Prostate gland (tissue), 2 donors: Measurements from ENCODE around the gene BTBD9.

ENCODE experiments used
- CTCF ChIP-seq, 4 experiments: fragments of 200-600 bp in 2 of 4; fragments of 450-650 bp in 2 of 4; sonication (generic) in 2 of 4; IDR thresholded peaks; 1 replicate in 3 of 4; 2 replicates in 1 of 4; pipeline ENCODE4 v1.5.1; 2016 to 2019; ENCODE audit warnings: antibody characterized with exemption in 4 of 4, mild to moderate bottlenecking in 2 of 4, moderate library complexity in 2 of 4
- POLR2AphosphoS5 ChIP-seq: sonication (generic); formaldehyde crosslinking; IDR thresholded peaks from one replicate; pipeline ENCODE4 v1.6.1; 2017; ENCODE audit warnings: antibody characterized with exemption

GRCh38 chr6:38262026-38262425 lies 377.7 kb downstream of the BTBD9 start:
- TF ChIP-seq CTCF (IDR thresholded peaks at IDR 0.05) (no peak), POLR2AphosphoS5 (peak; percentile 15)
